K562 (cell line): ENCODE data around the gene TCF23. TPM values are rescaled to one million over a fixed set of nuclear protein-coding genes. Genes with fewer than 3 reads are reported as not detected.
A peak's percentile ranks its signal among the peaks of the same experiment; 100 is the strongest.

Experiments used
- ARID1B ChIP-seq: fragments of 450-650 bp; IDR thresholded peaks from 2 replicates; pipeline ENCODE4 v1.6.1; 2016; ENCODE audit warnings: antibody characterized with exemption, mild to moderate bottlenecking, inconsistent platforms
- BRF2 ChIP-seq: IDR thresholded peaks from 3 replicates; pipeline ENCODE4 v1.6.1; 2011; ENCODE audit warnings: borderline replicate concordance, mild to moderate bottlenecking; ENCODE audit not compliant: insufficient read length, insufficient read depth
- DLX4 ChIP-seq: fragments of 250-450 bp; sonication (Bioruptor Pico); IDR thresholded peaks from 2 replicates; pipeline ENCODE4 v1.6.1; 2021; ENCODE audit warnings: mild to moderate bottlenecking
- ELF1 ChIP-seq: fragments of 200-800 bp; sonication (Bioruptor generic); IDR thresholded peaks from 2 replicates; pipeline ENCODE4 v1.6.1; 2016; ENCODE audit warnings: missing genetic modification characterization, missing compliant biosample characterization
- ESRRA ChIP-seq: fragments of 450-650 bp; IDR thresholded peaks from 2 replicates; pipeline ENCODE4 v1.6.1; 2014; ENCODE audit warnings: low read depth, mild to moderate bottlenecking, moderate library complexity, borderline replicate concordance
- GABPB2 ChIP-seq: fragments of 250-450 bp; sonication (Bioruptor Pico); conservative IDR thresholded peaks from 2 replicates; pipeline ENCODE4 v1.5.1; 2021; ENCODE audit warnings: mild to moderate bottlenecking
- HMBOX1 ChIP-seq: sonication (generic); IDR thresholded peaks from 2 replicates; pipeline ENCODE4 v1.6.1; 2016
- NFE2L1 ChIP-seq: fragments of 450-650 bp; IDR thresholded peaks from 2 replicates; pipeline ENCODE4 v1.6.1; 2016; ENCODE audit warnings: missing genetic modification characterization, low read depth, mild to moderate bottlenecking, missing compliant biosample characterization, moderate library complexity, borderline replicate concordance
- NFIX ChIP-seq: fragments of 250-450 bp; sonication (Bioruptor Pico); IDR thresholded peaks from 2 replicates; pipeline ENCODE4 v1.4.0; 2020; ENCODE audit warnings: low read depth, mild to moderate bottlenecking, moderate library complexity
- RBFOX2 ChIP-seq: fragments of 200-400 bp; formaldehyde crosslinking; IDR thresholded peaks from 2 replicates; pipeline ENCODE4 v1.6.1; 2017; ENCODE audit warnings: low read depth, mild to moderate bottlenecking, low read length, moderate library complexity
- SIRT6 ChIP-seq: IDR thresholded peaks from one replicate; pipeline ENCODE4 v1.6.1; 2012; ENCODE audit warnings: low read depth, mild to moderate bottlenecking, control low read depth, inconsistent platforms, low read length, moderate library complexity
- SNIP1 ChIP-seq: fragments of 450-650 bp; IDR thresholded peaks from 2 replicates; pipeline ENCODE4 v1.7.1; 2017; ENCODE audit warnings: low read depth, mild to moderate bottlenecking
- THAP12 ChIP-seq: fragments of 250-450 bp; sonication (Bioruptor Pico); IDR thresholded peaks from 2 replicates; pipeline ENCODE4 v1.9.0; 2021; ENCODE audit warnings: mild to moderate bottlenecking, inconsistent platforms
- TOE1 ChIP-seq, 2 experiments: fragments of 450-650 bp in 1 of 2; sonication (generic) in 1 of 2; formaldehyde crosslinking in 1 of 2; IDR thresholded peaks; 2 replicates each; pipeline versions ENCODE4 v1.7.1 to v1.8.0; 2016 to 2022; ENCODE audit warnings: borderline replicate concordance in 2 of 2, mild to moderate bottlenecking in 2 of 2, antibody characterized with exemption in 1 of 2, inconsistent platforms in 1 of 2, low read depth in 1 of 2, missing genetic modification reagents in 1 of 2, moderate library complexity in 1 of 2
- ZBTB43 ChIP-seq: sonication (generic); formaldehyde crosslinking; IDR thresholded peaks from 2 replicates; pipeline ENCODE4 v1.8.0; 2023; ENCODE audit warnings: mild to moderate bottlenecking, missing genetic modification reagents
- ZNF780A ChIP-seq: fragments of 250-450 bp; sonication (Bioruptor Pico); IDR thresholded peaks from 2 replicates; pipeline ENCODE4 v1.5.0; 2021; ENCODE audit warnings: mild to moderate bottlenecking
- polyA plus RNA-seq, 8 experiments: library from polyadenylated mRNA; depleted of rRNA in 4 of 8; stranded (reverse) in 5 of 8; unstranded in 3 of 8; fragments of >200 nt; fragmentation: Nextera tagmentation in 2 of 8; fragmentation: Illumina TruSeq in 1 of 8; extraction: Ambion mirVana in 2 of 8; extraction: Trizol in 1 of 8; gene quantifications; 2 replicates each; pipeline versions ENCODE4 v1.2.1 to v1.2.3, GENCODE V29; 2011 to 2014; ENCODE audit warnings: inconsistent platforms in 1 of 8, missing spikeins in 1 of 8
- total RNA-seq, 7 experiments: library from RNA; depleted of rRNA in 6 of 7; stranded (reverse); fragments of >200 nt in 6 of 7; fragmentation: Illumina TruSeq in 2 of 7; extraction: Trizol in 2 of 7; gene quantifications; 2 replicates each; pipeline versions ENCODE4 v1.2.1 to v1.2.3, GENCODE V29; 2011 to 2021; ENCODE audit warnings: low replicate concordance in 1 of 7
- TF ChIP-seq, protein P1 (sequence below), 2 experiments: IDR thresholded peaks in 1 of 2; conservative IDR thresholded peaks in 1 of 2; 2 replicates each; pipeline ENCODE4 v1.6.1; 2016; ENCODE audit warnings: low read depth in 2 of 2, mild to moderate bottlenecking in 1 of 2, missing compliant biosample characterization in 1 of 2, missing genetic modification characterization in 1 of 2, moderate library complexity in 1 of 2

TCF23 gene
- total and polyA plus RNA-seq, 9 of the 15 experiments (the other 6 are each of a cell fraction or from before 2014, with no cell fraction given) = 0.07 TPM; not detected in 8

DNA sequence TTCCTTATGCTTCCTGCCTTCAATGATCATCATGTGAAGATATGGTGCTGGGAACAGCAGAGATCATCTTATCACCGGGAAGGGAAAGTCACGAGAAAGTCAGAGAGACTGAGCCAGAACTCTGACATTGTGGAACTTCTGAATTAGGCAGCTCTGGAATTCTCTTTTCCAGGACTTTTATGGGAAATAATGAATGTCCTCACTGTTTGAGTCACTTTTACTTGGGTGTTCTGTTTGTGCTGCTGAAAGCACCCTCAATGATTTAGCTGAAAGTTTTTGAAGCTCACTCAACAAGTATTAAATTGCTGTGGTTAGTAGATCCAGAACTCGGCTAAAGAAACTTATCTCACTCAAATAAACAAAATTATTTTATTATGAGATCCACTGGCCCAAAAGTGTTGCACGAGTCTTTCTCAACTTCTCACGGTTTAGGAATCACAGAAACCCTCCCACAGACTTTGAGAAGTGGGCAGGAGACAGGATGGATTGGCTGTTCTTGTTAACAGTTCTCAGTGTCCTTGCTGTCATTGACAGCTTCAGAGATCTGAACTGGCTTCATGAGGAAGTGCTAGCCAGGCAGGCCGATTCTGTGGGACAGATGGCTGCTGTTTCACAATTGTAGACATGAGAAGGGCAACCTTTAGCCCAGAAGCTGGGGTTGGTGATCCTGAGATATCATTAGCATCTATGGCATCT, 36.7 kb downstream of the TCF23 start (continued):
- TF ChIP-seq THAP12 (CRISPR knock-in tag) (no peak), ELF1 (tag) (peak; percentile 35; the same call in 1 of the 2 replicates), ESRRA (0 out of 2 replicates have a peak, but pooled peaks have one; percentile 18), ZNF780A (CRISPR knock-in tag) (no peak), DLX4 (CRISPR knock-in tag) (no peak), ARID1B (no peak), SNIP1 (no peak), SIRT6 (no peak), NFIX (CRISPR knock-in tag) (no peak), RBFOX2 (no peak), NFE2L1 (tag) (no peak), ZBTB43 (CRISPR knock-in tag) (no peak), GABPB2 (CRISPR knock-in tag) (no peak), BRF2 (no peak), HMBOX1 (no peak), TOE1 (IDR thresholded peaks at IDR 0.05; ENCODE audit: borderline replicate concordance) (no peak), TOE1 (CRISPR knock-in tag; IDR thresholded peaks at IDR 0.05; ENCODE audit: borderline replicate concordance, low read depth) (no peak)
- TF ChIP-seq, protein P1, sequence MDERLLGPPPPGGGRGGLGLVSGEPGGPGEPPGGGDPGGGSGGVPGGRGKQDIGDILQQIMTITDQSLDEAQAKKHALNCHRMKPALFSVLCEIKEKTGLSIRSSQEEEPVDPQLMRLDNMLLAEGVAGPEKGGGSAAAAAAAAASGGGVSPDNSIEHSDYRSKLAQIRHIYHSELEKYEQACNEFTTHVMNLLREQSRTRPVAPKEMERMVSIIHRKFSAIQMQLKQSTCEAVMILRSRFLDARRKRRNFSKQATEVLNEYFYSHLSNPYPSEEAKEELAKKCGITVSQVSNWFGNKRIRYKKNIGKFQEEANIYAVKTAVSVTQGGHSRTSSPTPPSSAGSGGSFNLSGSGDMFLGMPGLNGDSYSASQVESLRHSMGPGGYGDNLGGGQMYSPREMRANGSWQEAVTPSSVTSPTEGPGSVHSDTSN (CRISPR knock-in tag; IDR thresholded peaks at IDR 0.05; ENCODE audit: low read depth) = no peak
- TF ChIP-seq, protein P1 (tag; conservative IDR thresholded peaks at IDR 0.05; ENCODE audit: low read depth) = peak; percentile 41
